Ishikawa (cell line): ENCODE results near the gene STK32C.

ENCODE experiments used
- CEBPB ChIP-seq: IDR thresholded peaks from 2 replicates; pipeline ENCODE4 v1.6.1; 2012
- CREB1 ChIP-seq: IDR thresholded peaks from 2 replicates; pipeline ENCODE4 v1.6.1; 2012; ENCODE audit warnings: low read depth
- EGR1 ChIP-seq: IDR thresholded peaks from 2 replicates; pipeline ENCODE4 v1.6.1; 2012
- EP300 ChIP-seq: IDR thresholded peaks from 2 replicates; pipeline ENCODE4 v1.6.1; 2012; ENCODE audit warnings: borderline replicate concordance
- FOXM1 ChIP-seq: IDR thresholded peaks from 2 replicates; pipeline ENCODE4 v1.6.1; 2012; ENCODE audit warnings: low read depth, borderline replicate concordance
- MAX ChIP-seq: IDR thresholded peaks from 2 replicates; pipeline ENCODE4 v1.6.1; 2012
- NFIC ChIP-seq: IDR thresholded peaks from 2 replicates; pipeline ENCODE4 v1.6.1; 2012
- RAD21 ChIP-seq: IDR thresholded peaks from 2 replicates; pipeline ENCODE4 v1.6.1; 2012; ENCODE audit warnings: low read depth
- REST ChIP-seq: IDR thresholded peaks from 2 replicates; pipeline ENCODE4 v1.6.1; 2012; ENCODE audit warnings: low read depth, mild to moderate bottlenecking
- TAF1 ChIP-seq: IDR thresholded peaks from 2 replicates; pipeline ENCODE4 v1.6.1; 2012; ENCODE audit warnings: low read depth, mild to moderate bottlenecking
- TCF12 ChIP-seq: IDR thresholded peaks from 2 replicates; pipeline ENCODE4 v1.6.1; 2012; ENCODE audit warnings: low read depth
- TEAD4 ChIP-seq: IDR thresholded peaks from 2 replicates; pipeline ENCODE4 v1.6.1; 2012
- YY1 ChIP-seq: IDR thresholded peaks from 2 replicates; pipeline ENCODE4 v1.6.1; 2012; ENCODE audit warnings: low read depth
- ZBTB7A ChIP-seq: IDR thresholded peaks from 2 replicates; pipeline ENCODE4 v1.6.1; 2012; ENCODE audit warnings: low read depth
- TF ChIP-seq, protein P1 (sequence below): IDR thresholded peaks from 2 replicates; pipeline ENCODE4 v1.6.1; 2012

Gene STK32C

DNA sequence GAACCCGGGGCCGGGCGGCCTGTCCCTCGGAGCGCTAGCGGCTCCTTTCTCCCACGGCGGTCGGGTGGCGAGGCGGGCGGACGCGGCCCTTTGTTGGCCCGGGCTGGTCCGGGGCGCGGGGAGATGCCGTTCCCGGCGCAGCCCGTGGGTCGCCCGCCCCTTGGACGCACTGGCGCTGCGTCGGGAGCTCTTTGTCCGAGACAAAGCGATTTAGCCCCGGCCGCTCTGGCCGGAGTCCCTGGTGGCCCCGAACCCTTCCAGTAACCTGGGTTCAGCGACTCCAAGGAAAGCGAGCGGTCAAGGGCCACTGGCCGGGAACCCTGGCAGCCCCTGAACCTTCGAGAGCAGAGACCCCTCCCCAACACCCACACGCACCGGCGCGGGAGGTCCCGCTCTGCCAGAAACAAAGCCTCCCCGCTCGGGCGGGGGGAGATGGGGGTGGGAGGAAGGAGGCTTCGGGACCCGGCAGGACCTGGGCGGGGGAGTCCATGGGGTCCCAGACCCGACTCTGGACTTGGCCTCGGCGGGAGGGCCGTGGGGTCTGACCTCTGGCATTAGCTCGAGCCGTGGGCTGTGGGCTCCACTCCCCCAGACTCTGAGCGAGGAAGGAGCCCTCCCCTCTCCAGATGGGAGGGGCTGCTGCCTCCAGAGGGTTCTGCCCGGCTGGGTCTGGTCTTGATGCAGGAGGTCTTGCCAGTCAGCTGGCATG, 120.2 kb downstream of the STK32C start:
- TF ChIP-seq CREB1 (no peak), EP300 (no peak), REST (no peak), TEAD4 (no peak), ZBTB7A (no peak), RAD21 (no peak)

- 0 out of 2 replicates have a peak, but pooled peaks have one; percentile 24 for TF ChIP-seq MAX
- TF ChIP-seq CEBPB, result no peak
- TF ChIP-seq REST, result 0 out of 2 replicates have a peak, but pooled peaks have one; percentile 21
- TF ChIP-seq ZBTB7A, result no peak
Measured at GRCh38 chr10:132186488-132187429, 121.0 kb downstream of the STK32C start, which contains the start of gene DPYSL4. TSS of gene DPYSL4 (plus strand) at chr10:132186948. CDS start at chr10:132187064, 116 bp downstream.

DNA sequence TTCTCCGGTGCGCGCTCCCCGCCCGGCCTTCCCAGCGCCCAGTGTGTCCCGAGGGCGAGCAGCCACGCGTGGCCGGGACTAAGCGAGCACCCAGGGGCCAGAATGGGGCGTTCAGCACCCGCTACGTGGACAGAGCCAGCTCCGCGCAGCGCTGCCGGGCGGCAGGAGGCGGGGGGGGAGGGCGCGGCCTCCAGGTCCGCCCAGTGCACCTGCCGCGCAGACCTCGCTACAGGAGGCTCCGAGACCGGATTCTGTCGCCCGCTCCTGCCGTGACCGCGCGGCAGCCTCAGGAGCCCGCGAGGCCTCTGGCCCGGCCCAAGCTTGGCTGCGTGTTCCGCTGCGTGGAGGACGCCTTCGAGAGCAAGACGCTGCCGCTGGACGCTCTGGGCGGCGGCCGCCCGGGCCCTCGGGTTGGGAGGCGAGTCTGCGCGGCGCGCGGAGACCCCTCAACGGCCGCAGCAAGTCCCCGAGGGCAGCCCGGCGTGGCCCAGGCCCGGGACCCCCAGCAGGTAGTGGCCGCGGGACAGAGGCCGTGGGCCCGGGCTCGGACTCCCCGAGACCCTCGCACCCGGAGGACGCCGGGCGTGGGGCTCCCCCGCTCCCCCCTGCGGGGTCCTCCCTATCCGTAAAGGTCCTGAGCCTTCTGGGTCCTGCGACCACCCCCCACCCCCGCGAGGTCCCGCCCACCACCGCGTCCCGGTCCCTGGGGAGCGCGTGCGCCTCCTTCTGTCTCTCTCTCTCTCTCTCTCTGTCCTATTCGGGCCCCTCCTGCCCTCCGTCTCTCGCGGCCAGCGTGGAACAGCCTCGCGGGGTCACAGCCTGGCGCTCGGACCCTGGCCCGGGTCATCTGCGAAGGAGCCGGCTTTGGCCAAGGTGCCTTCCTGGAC, 121.9 kb downstream of the STK32C start:
- no peak for TF ChIP-seq FOXM1
- 0 out of 2 replicates have a peak, but pooled peaks have one; percentile 0 for TF ChIP-seq ZBTB7A
- TF ChIP-seq TEAD4, result peak; percentile 52
- TF ChIP-seq REST, result peak; percentile 100
- TF ChIP-seq, protein P1, sequence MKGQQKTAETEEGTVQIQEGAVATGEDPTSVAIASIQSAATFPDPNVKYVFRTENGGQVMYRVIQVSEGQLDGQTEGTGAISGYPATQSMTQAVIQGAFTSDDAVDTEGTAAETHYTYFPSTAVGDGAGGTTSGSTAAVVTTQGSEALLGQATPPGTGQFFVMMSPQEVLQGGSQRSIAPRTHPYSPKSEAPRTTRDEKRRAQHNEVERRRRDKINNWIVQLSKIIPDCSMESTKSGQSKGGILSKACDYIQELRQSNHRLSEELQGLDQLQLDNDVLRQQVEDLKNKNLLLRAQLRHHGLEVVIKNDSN, result peak; percentile 35; the same call in 1 of the 2 replicates
- peak; percentile 45; the same call in 1 of the 2 replicates for TF ChIP-seq NFIC
- TF ChIP-seq MAX, result peak; percentile 92
- TF ChIP-seq YY1, result 0 out of 2 replicates have a peak, but pooled peaks have one; percentile 30
- peak; percentile 76 for TF ChIP-seq TCF12
- TF ChIP-seq CREB1, result no peak
- no peak for TF ChIP-seq EGR1
- TF ChIP-seq CEBPB, result no peak
- TF ChIP-seq RAD21, result peak; percentile 27; the same call in 1 of the 2 replicates
- no peak; the same call in 1 of the 2 replicates for TF ChIP-seq TAF1
